Choroid plexus epithelial cell (primary cell): ENCODE measurements around the gene KCNQ4.

ENCODE experiments used
- DNase-seq: peaks from one replicate; pipeline ENCODE4 v3.0.0-alpha.2; 2010; ENCODE audit warnings: low read depth
- H3K4me3 ChIP-seq: 2 replicates; pipeline ENCODE4 v1.5.1; 2011; ENCODE audit warnings: low read depth, mild to moderate bottlenecking, control low read depth, low read length, moderate library complexity
- CTCF ChIP-seq: conservative IDR thresholded peaks from 2 replicates; pipeline ENCODE4 v1.5.1; 2011; ENCODE audit warnings: low read depth, mild to moderate bottlenecking, control low read depth, inconsistent platforms, low read length, moderate library complexity

KCNQ4 gene

GRCh38 chr1:40748841-40749718 lies 34.5 kb upstream of the KCNQ4 start:
- no peak for DNase-seq
- TF ChIP-seq CTCF: no peak
- no peak overlapping the region for H3K4me3 ChIP-seq

GRCh38 chr1:40749817-40750216 lies 33.8 kb upstream of the KCNQ4 start:
- no peak for TF ChIP-seq CTCF
- H3K4me3 ChIP-seq: no peak overlapping the region

GRCh38 chr1:40750451-40750908 lies 33.1 kb upstream of the KCNQ4 start:
- no peak overlapping the region for H3K4me3 ChIP-seq
- no peak for TF ChIP-seq CTCF
- peak; percentile 28 for DNase-seq

More at GRCh38 chr1:40749817-40750216, 33.8 kb upstream of the KCNQ4 start:
- DNase-seq: no peak

- H3K4me3 ChIP-seq: no peak overlapping the region
- no peak for TF ChIP-seq CTCF
Measured at GRCh38 chr1:40751802-40752201, 31.8 kb upstream of the KCNQ4 start.

GRCh38 chr1:40753142-40753882 lies 30.3 kb upstream of the KCNQ4 start:
- no peak for DNase-seq
- H3K4me3 ChIP-seq: no peak overlapping the region
- TF ChIP-seq CTCF: no peak

More at GRCh38 chr1:40751802-40752201, 31.8 kb upstream of the KCNQ4 start:
- no peak for DNase-seq

GRCh38 chr1:40754201-40754600 lies 29.4 kb upstream of the KCNQ4 start:
- no peak overlapping the region for H3K4me3 ChIP-seq
- no peak for DNase-seq
- TF ChIP-seq CTCF: no peak
